GM11168 (cell line): ENCODE measurements around the gene SRGAP2C.
"Not testable (repeated sequence)": the region's sequence is repeated elsewhere in the genome, so short reads cannot be mapped to it uniquely, and the experiment has no call there.

Experiments
- in situ Hi-C: fragments of 300-500 bp; cut with MboI; formaldehyde crosslinking; loops from one replicate; pipeline ENCODE4 v1.12.0; 2022; ENCODE audit warnings: low sequenced_read_pairs; ENCODE audit not compliant: unreplicated experiment

The SRGAP2C gene

GRCh38 chr1:121185140-121185708, 449 bp downstream of the SRGAP2C start:
- in situ Hi-C loops = not testable (repeated sequence)

GRCh38 chr1:121186191-121186590, 1.4 kb downstream of the SRGAP2C start:
- in situ Hi-C loops = not testable (repeated sequence)

- in situ Hi-C loops = not testable (repeated sequence)
Observed at GRCh38 chr1:121187914-121188313, 3.1 kb downstream of the SRGAP2C start.

GRCh38 chr1:121192512-121192911, 7.7 kb downstream of the SRGAP2C start:
- in situ Hi-C loops = not testable (repeated sequence)

GRCh38 chr1:121197095-121197882, 12.5 kb downstream of the SRGAP2C start:
- in situ Hi-C loops = not testable (repeated sequence)

GRCh38 chr1:121199763-121200162, 15.0 kb downstream of the SRGAP2C start:
- in situ Hi-C loops = not testable (repeated sequence)

GRCh38 chr1:121200232-121200631, 15.5 kb downstream of the SRGAP2C start:
- in situ Hi-C loops = not testable (repeated sequence)

- in situ Hi-C loops = not testable (repeated sequence)
Observed at GRCh38 chr1:121200985-121201981, 16.5 kb downstream of the SRGAP2C start.

- in situ Hi-C loops = not testable (repeated sequence)
Observed at GRCh38 chr1:121202986-121203385, 18.2 kb downstream of the SRGAP2C start.

GRCh38 chr1:121205786-121206711, 21.3 kb downstream of the SRGAP2C start:
- in situ Hi-C loops = not testable (repeated sequence)

- in situ Hi-C loops = not testable (repeated sequence)
Observed at GRCh38 chr1:121207328-121207727, 22.6 kb downstream of the SRGAP2C start.

- in situ Hi-C loops = not testable (repeated sequence)
Observed at GRCh38 chr1:121208375-121208774, 23.6 kb downstream of the SRGAP2C start.

GRCh38 chr1:121210778-121211177, 26.0 kb downstream of the SRGAP2C start:
- in situ Hi-C loops = not testable (repeated sequence)

- in situ Hi-C loops = not testable (repeated sequence)
Observed at GRCh38 chr1:121213491-121213890, 28.7 kb downstream of the SRGAP2C start.

- in situ Hi-C loops = not testable (repeated sequence)
Observed at GRCh38 chr1:121214544-121215156, 29.9 kb downstream of the SRGAP2C start.

- in situ Hi-C loops = not testable (repeated sequence)
Observed at GRCh38 chr1:121215699-121216417, 31.1 kb downstream of the SRGAP2C start.

GRCh38 chr1:121216676-121217075, 31.9 kb downstream of the SRGAP2C start:
- in situ Hi-C loops = not testable (repeated sequence)

- in situ Hi-C loops = not testable (repeated sequence)
Observed at GRCh38 chr1:121221770-121222169, 37.0 kb downstream of the SRGAP2C start.
